Stimulated activated CD4-positive, alpha-beta T cell treated with anti-CD3 and anti-CD28 coated beads, Interleukin-2, amount 100 ng/mL, for 4 hours (primary cell): Measurements from ENCODE around the gene CDH2.

Experiments used
- DNase-seq: peaks from one replicate; pipeline ENCODE4 v3.0.0-alpha.2; 2020; ENCODE audit warnings: low read depth

Gene CDH2

GRCh38 chr18:27995770-27996502 is 181.0 kb downstream of the CDH2 start:
- no peak for DNase-seq

GRCh38 chr18:27994571-27994970 is 182.4 kb downstream of the CDH2 start:
- no peak for DNase-seq

- no peak for DNase-seq
Measured at GRCh38 chr18:27991391-27991790, 185.5 kb downstream of the CDH2 start.

GRCh38 chr18:27985832-27986231 is 191.1 kb downstream of the CDH2 start:
- DNase-seq: no peak

GRCh38 chr18:27983780-27984179 is 193.2 kb downstream of the CDH2 start:
- DNase-seq: no peak

- no peak for DNase-seq
Measured at GRCh38 chr18:27976806-27977408, 200.0 kb downstream of the CDH2 start.

- DNase-seq: no peak
Measured at GRCh38 chr18:27970321-27970720, 206.6 kb downstream of the CDH2 start.

- DNase-seq: no peak
Measured at GRCh38 chr18:27969206-27969605, 207.7 kb downstream of the CDH2 start.

- DNase-seq: no peak
Measured at GRCh38 chr18:27967913-27968824, 208.8 kb downstream of the CDH2 start.

GRCh38 chr18:27966881-27967280 is 210.0 kb downstream of the CDH2 start:
- DNase-seq: no peak

GRCh38 chr18:27964811-27965210 is 212.1 kb downstream of the CDH2 start:
- no peak for DNase-seq

- no peak for DNase-seq
Measured at GRCh38 chr18:27959101-27959500, 217.8 kb downstream of the CDH2 start.

GRCh38 chr18:27956001-27956640 is 220.8 kb downstream of the CDH2 start:
- no peak for DNase-seq

GRCh38 chr18:27954226-27954625 is 222.7 kb downstream of the CDH2 start:
- DNase-seq: no peak

- no peak for DNase-seq
Measured at GRCh38 chr18:27952741-27953140, 224.2 kb downstream of the CDH2 start.

GRCh38 chr18:27950648-27951228 is 226.2 kb downstream of the CDH2 start:
- no peak for DNase-seq

- DNase-seq: no peak
Measured at GRCh38 chr18:27948986-27949385, 227.9 kb downstream of the CDH2 start.

GRCh38 chr18:27942706-27943105 is 234.2 kb downstream of the CDH2 start:
- DNase-seq: no peak

GRCh38 chr18:27931535-27931934 is 245.4 kb downstream of the CDH2 start:
- DNase-seq: no peak

- DNase-seq: no peak
Measured at GRCh38 chr18:27922780-27923179, 254.2 kb downstream of the CDH2 start.

GRCh38 chr18:27921904-27922751 is 254.8 kb downstream of the CDH2 start:
- no peak for DNase-seq
